ENCODE data around the gene ZNF491.

DNA sequence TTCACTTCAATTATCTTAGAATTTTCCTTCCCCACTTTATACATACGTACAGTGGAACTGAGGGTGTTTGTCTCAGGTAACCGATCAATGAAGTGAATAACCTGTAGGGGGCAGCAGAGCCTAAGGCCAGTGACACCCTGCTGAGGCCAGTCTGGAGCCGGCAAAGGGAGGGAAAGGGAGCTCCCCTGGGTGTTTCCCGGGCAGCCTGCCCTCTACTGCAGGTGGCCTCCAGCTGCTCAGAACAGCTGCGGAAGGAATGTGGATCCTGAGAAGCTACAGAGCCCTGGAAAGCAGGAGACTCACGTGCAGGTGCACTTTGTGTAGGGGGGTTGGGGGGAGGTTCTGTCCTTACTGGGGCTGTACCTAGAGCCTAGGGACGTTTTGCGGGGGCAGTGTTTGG lies 832 bp upstream of the ZNF491 start:
- TF ChIP-seq, protein P1, sequence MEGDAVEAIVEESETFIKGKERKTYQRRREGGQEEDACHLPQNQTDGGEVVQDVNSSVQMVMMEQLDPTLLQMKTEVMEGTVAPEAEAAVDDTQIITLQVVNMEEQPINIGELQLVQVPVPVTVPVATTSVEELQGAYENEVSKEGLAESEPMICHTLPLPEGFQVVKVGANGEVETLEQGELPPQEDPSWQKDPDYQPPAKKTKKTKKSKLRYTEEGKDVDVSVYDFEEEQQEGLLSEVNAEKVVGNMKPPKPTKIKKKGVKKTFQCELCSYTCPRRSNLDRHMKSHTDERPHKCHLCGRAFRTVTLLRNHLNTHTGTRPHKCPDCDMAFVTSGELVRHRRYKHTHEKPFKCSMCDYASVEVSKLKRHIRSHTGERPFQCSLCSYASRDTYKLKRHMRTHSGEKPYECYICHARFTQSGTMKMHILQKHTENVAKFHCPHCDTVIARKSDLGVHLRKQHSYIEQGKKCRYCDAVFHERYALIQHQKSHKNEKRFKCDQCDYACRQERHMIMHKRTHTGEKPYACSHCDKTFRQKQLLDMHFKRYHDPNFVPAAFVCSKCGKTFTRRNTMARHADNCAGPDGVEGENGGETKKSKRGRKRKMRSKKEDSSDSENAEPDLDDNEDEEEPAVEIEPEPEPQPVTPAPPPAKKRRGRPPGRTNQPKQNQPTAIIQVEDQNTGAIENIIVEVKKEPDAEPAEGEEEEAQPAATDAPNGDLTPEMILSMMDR (IDR thresholded peaks at IDR 0.05 in 2 of 3, conservative IDR thresholded peaks at IDR 0.05 in 1 of 3; ENCODE audit: insufficient read depth in 2 of 3, low read depth in 1 of 3, low read length in 3 of 3) = peak; percentile 73 to 81 (median 78)
- TF ChIP-seq GTF3C2 (IDR thresholded peaks at IDR 0.05; ENCODE audit: borderline replicate concordance, extremely low read depth, insufficient read length) = no peak
- TF ChIP-seq FOXM1 (IDR thresholded peaks at IDR 0.05; ENCODE audit: low read depth) = no peak
- TF ChIP-seq FOXM1 (CRISPR knock-in tag; IDR thresholded peaks at IDR 0.05; ENCODE audit: low read depth) = no peak
- TF ChIP-seq REST (IDR thresholded peaks at IDR 0.05; ENCODE audit: borderline replicate concordance) = peak; percentile 59; the same call in 1 of the 2 replicates
- TF ChIP-seq REST (CRISPR knock-in tag; IDR thresholded peaks at IDR 0.05; ENCODE audit: low read depth) = no peak
- TF ChIP-seq IRF2 (CRISPR knock-in tag; IDR thresholded peaks at IDR 0.05) = no peak
- TF ChIP-seq POLR3G (IDR thresholded peaks at IDR 0.05; ENCODE audit: extremely low read depth, insufficient read length, insufficient replicate concordance) = no peak
- TF ChIP-seq EP300 (IDR thresholded peaks at IDR 0.05; ENCODE audit: low read length) = no peak
- TF ChIP-seq CEBPB (tag; IDR thresholded peaks at IDR 0.05) = no peak

Data from K562 (cell line).